H4 (cell line): ENCODE measurements around the gene COQ2. TPM values are rescaled to one million over a fixed set of nuclear protein-coding genes. Genes with fewer than 3 reads are reported as not detected.
A peak's percentile ranks its signal among the peaks of the same experiment; 100 is the strongest.

ENCODE experiments used
- DNase-seq: peaks from one replicate; pipeline ENCODE4 v3.0.0-alpha.2; 2015; ENCODE audit warnings: low spot score
- total RNA-seq: library from RNA; depleted of rRNA; stranded (reverse); fragments of >200 nt; shearing (Covaris generic); gene quantifications from 2 replicates; pipeline ENCODE4 v1.2.3, GENCODE V29; 2014; rRNA removed

Gene COQ2
- total RNA-seq, 1 experiment from 2014 or later = 39.4 TPM

- DNase-seq = peak; percentile 44
These were observed 66.7 kb downstream of the COQ2 start for GRCh38 chr4:83217721-83218522.

- no peak for DNase-seq
These were observed 67.5 kb downstream of the COQ2 start for GRCh38 chr4:83216959-83217683.

DNA sequence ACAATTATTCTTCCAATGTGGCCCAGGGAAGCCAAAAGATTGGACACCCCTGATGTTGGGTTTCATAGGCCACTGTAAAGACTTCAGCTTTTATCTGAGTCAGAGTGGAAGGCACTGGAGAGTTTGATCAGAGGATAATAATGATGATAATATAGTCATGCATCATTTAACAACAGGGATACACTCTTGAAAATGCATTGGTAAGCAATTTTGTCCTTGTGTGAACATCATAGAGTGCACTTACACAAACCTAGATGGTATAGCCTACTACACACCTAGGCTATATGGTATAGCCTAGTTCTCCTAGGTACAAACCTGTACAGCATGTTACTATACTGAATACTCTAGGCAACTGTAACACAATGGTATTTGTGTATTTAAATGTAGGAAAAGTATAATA, 70.5 kb downstream of the COQ2 start:
- DNase-seq = no peak

Other genes starting within 250 kb of the COQ2 start
- gene COPS4, start 249.6 kb downstream of the COQ2 start, total RNA-seq = 99.9 and 103 TPM in 2 replicates
- 17.0 and 18.2 TPM in 2 replicates for gene PLAC8, start 170.1 kb downstream of the COQ2 start, total RNA-seq
- gene HPSE, start 50.0 kb upstream of the COQ2 start, total RNA-seq = 5.2 and 5.6 TPM in 2 replicates
- gene HELQ, start 171.0 kb upstream of the COQ2 start, total RNA-seq = 8.8 and 12.5 TPM in 2 replicates
- 40.7 and 44.3 TPM in 2 replicates for gene MRPS18C, start 171.3 kb upstream of the COQ2 start, total RNA-seq
- 4.7 and 6.3 TPM in 2 replicates for gene ABRAXAS1, start 200.3 kb upstream of the COQ2 start, total RNA-seq